ENCODE data around the gene NDUFA11.
"Not testable (repeated sequence)": the region's sequence is repeated elsewhere in the genome, so short reads cannot be mapped to it uniquely, and the experiment has no call there.

Gene NDUFA11

GRCh38 chr19:5857203-5858081, 46.1 kb downstream of the NDUFA11 start:
- DNase-seq (ENCODE audit: low read depth in 3 of 3): no peak

- not testable (repeated sequence) for DNase-seq (ENCODE audit: low read depth in 3 of 3)
These were observed 48.4 kb downstream of the NDUFA11 start for GRCh38 chr19:5855151-5855550.

- DNase-seq (ENCODE audit: low read depth in 3 of 3): not testable (repeated sequence)
These were observed 49.5 kb downstream of the NDUFA11 start for GRCh38 chr19:5854121-5854520.

- DNase-seq (ENCODE audit: low read depth in 3 of 3): no peak
These were observed 52.3 kb downstream of the NDUFA11 start, which contains the start of gene FUT3 for GRCh38 chr19:5851302-5851701. FUT3 (minus strand) TSS chr19:5851449.

- DNase-seq (ENCODE audit: low read depth in 3 of 3): no peak
These were observed 52.8 kb downstream of the NDUFA11 start for GRCh38 chr19:5850743-5851293.

GRCh38 chr19:5850189-5850588, 53.4 kb downstream of the NDUFA11 start:
- DNase-seq (ENCODE audit: low read depth in 3 of 3): no peak

- DNase-seq (ENCODE audit: low read depth in 3 of 3): not testable (repeated sequence)
These were observed 55.0 kb downstream of the NDUFA11 start for GRCh38 chr19:5848621-5849020.

- not testable (repeated sequence) for DNase-seq (ENCODE audit: low read depth in 3 of 3)
These were observed 55.7 kb downstream of the NDUFA11 start for GRCh38 chr19:5847846-5848245.

All from stimulated activated CD4-positive, alpha-beta T cell treated with anti-CD3 and anti-CD28 coated beads, TNF-alpha, amount 100 ng/mL, for 24 hours (primary cell).